ENCODE measurements around the gene WBP11. TPM values are rescaled to one million over a fixed set of nuclear protein-coding genes. Genes with fewer than 3 reads are reported as not detected.

The WBP11 gene
- total and polyA plus RNA-seq, 2 of the 13 experiments (the other 11 are each of a cell fraction or from before 2014, with no cell fraction given) = 7.6 to 31.0 TPM

DNA sequence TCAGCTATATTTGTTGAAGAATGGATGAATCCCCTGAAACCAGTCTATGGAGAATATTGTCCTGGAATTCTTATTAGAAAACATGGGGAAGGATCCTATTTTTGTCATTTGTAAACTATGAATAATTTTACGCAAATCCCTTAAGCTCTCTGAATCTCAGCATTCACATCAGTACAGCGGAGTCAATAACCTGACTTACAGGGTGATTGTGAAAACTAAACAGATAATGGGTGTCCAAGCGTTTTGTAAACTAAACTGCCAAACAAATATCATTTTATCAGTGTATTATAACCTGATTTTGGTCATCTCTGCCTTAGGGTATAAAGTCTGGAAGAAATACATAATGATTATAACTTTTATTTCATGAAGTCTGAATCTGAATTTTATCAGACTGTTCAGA lies 30.1 kb upstream of the WBP11 start (continued):
- TF ChIP-seq WIZ (CRISPR knock-in tag; IDR thresholded peaks at IDR 0.05) = no peak
- TF ChIP-seq, protein P1, sequence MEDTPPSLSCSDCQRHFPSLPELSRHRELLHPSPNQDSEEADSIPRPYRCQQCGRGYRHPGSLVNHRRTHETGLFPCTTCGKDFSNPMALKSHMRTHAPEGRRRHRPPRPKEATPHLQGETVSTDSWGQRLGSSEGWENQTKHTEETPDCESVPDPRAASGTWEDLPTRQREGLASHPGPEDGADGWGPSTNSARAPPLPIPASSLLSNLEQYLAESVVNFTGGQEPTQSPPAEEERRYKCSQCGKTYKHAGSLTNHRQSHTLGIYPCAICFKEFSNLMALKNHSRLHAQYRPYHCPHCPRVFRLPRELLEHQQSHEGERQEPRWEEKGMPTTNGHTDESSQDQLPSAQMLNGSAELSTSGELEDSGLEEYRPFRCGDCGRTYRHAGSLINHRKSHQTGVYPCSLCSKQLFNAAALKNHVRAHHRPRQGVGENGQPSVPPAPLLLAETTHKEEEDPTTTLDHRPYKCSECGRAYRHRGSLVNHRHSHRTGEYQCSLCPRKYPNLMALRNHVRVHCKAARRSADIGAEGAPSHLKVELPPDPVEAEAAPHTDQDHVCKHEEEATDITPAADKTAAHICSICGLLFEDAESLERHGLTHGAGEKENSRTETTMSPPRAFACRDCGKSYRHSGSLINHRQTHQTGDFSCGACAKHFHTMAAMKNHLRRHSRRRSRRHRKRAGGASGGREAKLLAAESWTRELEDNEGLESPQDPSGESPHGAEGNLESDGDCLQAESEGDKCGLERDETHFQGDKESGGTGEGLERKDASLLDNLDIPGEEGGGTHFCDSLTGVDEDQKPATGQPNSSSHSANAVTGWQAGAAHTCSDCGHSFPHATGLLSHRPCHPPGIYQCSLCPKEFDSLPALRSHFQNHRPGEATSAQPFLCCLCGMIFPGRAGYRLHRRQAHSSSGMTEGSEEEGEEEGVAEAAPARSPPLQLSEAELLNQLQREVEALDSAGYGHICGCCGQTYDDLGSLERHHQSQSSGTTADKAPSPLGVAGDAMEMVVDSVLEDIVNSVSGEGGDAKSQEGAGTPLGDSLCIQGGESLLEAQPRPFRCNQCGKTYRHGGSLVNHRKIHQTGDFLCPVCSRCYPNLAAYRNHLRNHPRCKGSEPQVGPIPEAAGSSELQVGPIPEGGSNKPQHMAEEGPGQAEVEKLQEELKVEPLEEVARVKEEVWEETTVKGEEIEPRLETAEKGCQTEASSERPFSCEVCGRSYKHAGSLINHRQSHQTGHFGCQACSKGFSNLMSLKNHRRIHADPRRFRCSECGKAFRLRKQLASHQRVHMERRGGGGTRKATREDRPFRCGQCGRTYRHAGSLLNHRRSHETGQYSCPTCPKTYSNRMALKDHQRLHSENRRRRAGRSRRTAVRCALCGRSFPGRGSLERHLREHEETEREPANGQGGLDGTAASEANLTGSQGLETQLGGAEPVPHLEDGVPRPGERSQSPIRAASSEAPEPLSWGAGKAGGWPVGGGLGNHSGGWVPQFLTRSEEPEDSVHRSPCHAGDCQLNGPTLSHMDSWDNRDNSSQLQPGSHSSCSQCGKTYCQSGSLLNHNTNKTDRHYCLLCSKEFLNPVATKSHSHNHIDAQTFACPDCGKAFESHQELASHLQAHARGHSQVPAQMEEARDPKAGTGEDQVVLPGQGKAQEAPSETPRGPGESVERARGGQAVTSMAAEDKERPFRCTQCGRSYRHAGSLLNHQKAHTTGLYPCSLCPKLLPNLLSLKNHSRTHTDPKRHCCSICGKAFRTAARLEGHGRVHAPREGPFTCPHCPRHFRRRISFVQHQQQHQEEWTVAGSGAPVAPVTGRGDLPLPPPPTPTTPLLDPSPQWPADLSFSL (CRISPR knock-in tag; IDR thresholded peaks at IDR 0.05) = no peak

DNA sequence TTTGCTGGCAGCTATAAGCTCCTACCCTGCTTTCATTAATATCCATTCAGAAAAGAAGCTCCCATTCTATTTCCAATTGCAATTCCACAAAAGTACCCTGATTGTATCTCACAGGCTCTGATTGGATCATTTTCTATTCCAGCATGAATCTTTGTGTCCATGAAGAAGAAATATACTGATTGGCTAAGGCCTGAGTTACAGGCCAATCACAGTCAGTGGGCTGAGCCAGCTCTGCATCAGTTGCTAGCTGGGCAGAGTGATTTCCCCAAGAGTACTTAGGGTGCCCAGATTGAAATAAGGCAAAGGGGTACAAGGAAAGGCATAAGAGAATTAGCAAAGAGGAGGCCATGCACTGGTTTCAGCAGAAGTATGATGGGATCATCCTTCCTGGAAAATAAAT lies 25.6 kb upstream of the WBP11 start:
- BruUV-seq (replicated peaks) = no TSS peak
- CTCF ChIA-PET (ENCODE audit: low intra/inter-chr PET ratio, low total read pairs) = no interaction called here
- no peak for ATAC-seq
- TF ChIP-seq NFYB (CRISPR knock-in tag; IDR thresholded peaks at IDR 0.05) (0 out of 2 replicates have a peak, but pooled peaks have one; percentile 23), SRSF9 (IDR thresholded peaks at IDR 0.05; ENCODE audit: borderline replicate concordance, insufficient read depth, low read depth, low read length, poor library complexity, severe bottlenecking) (no peak), RFX5 (IDR thresholded peaks at IDR 0.05; ENCODE audit: low read depth, low read length) (peak; percentile 94), HHEX (CRISPR knock-in tag; IDR thresholded peaks at IDR 0.05) (no peak), ONECUT2 (CRISPR knock-in tag; IDR thresholded peaks at IDR 0.05) (no peak)
- TF ChIP-seq, protein P2, sequence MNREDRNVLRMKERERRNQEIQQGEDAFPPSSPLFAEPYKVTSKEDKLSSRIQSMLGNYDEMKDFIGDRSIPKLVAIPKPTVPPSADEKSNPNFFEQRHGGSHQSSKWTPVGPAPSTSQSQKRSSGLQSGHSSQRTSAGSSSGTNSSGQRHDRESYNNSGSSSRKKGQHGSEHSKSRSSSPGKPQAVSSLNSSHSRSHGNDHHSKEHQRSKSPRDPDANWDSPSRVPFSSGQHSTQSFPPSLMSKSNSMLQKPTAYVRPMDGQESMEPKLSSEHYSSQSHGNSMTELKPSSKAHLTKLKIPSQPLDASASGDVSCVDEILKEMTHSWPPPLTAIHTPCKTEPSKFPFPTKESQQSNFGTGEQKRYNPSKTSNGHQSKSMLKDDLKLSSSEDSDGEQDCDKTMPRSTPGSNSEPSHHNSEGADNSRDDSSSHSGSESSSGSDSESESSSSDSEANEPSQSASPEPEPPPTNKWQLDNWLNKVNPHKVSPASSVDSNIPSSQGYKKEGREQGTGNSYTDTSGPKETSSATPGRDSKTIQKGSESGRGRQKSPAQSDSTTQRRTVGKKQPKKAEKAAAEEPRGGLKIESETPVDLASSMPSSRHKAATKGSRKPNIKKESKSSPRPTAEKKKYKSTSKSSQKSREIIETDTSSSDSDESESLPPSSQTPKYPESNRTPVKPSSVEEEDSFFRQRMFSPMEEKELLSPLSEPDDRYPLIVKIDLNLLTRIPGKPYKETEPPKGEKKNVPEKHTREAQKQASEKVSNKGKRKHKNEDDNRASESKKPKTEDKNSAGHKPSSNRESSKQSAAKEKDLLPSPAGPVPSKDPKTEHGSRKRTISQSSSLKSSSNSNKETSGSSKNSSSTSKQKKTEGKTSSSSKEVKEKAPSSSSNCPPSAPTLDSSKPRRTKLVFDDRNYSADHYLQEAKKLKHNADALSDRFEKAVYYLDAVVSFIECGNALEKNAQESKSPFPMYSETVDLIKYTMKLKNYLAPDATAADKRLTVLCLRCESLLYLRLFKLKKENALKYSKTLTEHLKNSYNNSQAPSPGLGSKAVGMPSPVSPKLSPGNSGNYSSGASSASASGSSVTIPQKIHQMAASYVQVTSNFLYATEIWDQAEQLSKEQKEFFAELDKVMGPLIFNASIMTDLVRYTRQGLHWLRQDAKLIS (CRISPR knock-in tag; IDR thresholded peaks at IDR 0.05) = no peak
- TF ChIP-seq, protein P3, sequence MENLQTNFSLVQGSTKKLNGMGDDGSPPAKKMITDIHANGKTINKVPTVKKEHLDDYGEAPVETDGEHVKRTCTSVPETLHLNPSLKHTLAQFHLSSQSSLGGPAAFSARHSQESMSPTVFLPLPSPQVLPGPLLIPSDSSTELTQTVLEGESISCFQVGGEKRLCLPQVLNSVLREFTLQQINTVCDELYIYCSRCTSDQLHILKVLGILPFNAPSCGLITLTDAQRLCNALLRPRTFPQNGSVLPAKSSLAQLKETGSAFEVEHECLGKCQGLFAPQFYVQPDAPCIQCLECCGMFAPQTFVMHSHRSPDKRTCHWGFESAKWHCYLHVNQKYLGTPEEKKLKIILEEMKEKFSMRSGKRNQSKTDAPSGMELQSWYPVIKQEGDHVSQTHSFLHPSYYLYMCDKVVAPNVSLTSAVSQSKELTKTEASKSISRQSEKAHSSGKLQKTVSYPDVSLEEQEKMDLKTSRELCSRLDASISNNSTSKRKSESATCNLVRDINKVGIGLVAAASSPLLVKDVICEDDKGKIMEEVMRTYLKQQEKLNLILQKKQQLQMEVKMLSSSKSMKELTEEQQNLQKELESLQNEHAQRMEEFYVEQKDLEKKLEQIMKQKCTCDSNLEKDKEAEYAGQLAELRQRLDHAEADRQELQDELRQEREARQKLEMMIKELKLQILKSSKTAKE (CRISPR knock-in tag; IDR thresholded peaks at IDR 0.05; ENCODE audit: borderline replicate concordance) = no peak

More for the DNA sequence above, 25.6 kb upstream of the WBP11 start:
- no peak overlapping the region for H3K27ac ChIP-seq (ENCODE audit: extremely low read length, insufficient read depth, low read length)
- H3K27me3 ChIP-seq (ENCODE audit: control insufficient read depth in 1 of 2, insufficient read depth in 2 of 2, low read length in 2 of 2) = no peaks in the 10 kb centered on the region
- no peak overlapping the region for H3K4me3 ChIP-seq (replicated peaks in 1 of 3; ENCODE audit: insufficient read depth in 1 of 3, low read depth in 2 of 3, low read length in 3 of 3)
- H3K79me2 ChIP-seq (ENCODE audit: insufficient read depth, low read length) = no peaks in the 10 kb centered on the region
- no peak for DNase-seq (ENCODE audit: low spot score)
- H4K20me1 ChIP-seq (ENCODE audit: insufficient read depth, low read length) = no peaks in the 10 kb centered on the region
- H3K36me3 ChIP-seq (replicated peaks in 1 of 2; ENCODE audit: control insufficient read depth in 1 of 2, insufficient read depth in 2 of 2, low read length in 2 of 2) = no peaks in the 10 kb centered on the region
- intact Hi-C loops (cut with micrococcal nuclease; ENCODE audit: unreplicated experiment) (no loop called here), in situ Hi-C loops (cut with HindIII; ENCODE audit: extremely low pct_ligation_motif_present, low pct_unique_long_range_greater_than_20kb) (no loop called here)
- H3K4me1 ChIP-seq (ENCODE audit: insufficient read depth, low read length) = peaks cover 16% of the 10 kb centered on the region
- POLR2A ChIA-PET = interaction anchor here (1.4 kb wide), 1 partner anchor 58 kb away, joined by 3 read pairs; a partner anchor contains a TSS
- no peaks in the 10 kb centered on the region for H3K9me3 ChIP-seq (ENCODE audit: low read length)
- H3K4me2 ChIP-seq (ENCODE audit: low read depth, low read length) = no peak overlapping the region
- H3K9ac ChIP-seq (ENCODE audit: insufficient read depth, low read depth, low read length) = no peak overlapping the region
- FAIRE-seq = no peak
- no peak overlapping the region for H2AFZ ChIP-seq (ENCODE audit: low read length)
